Esophagus muscularis mucosa (tissue), 4 donors: Measurements from ENCODE around the gene TOX4. TPM values are rescaled to one million over a fixed set of nuclear protein-coding genes. Genes with fewer than 3 reads are reported as not detected.

Source experiments
- DNase-seq: peaks from one replicate; pipeline ENCODE4 v3.0.0-alpha.2; 2017; ENCODE audit errors: extremely low spot score
- H3K27ac ChIP-seq, 4 donors: fragments of 200-600 bp; sonication (generic); replicated peaks in 1 of 4; 1 replicate in 3 of 4; 2 replicates in 1 of 4; pipeline ENCODE4 v1.5.1; 2016 to 2019; ENCODE audit warnings: mild to moderate bottlenecking in 1 of 4
- H3K27me3 ChIP-seq, 4 donors: fragments of 200-600 bp; sonication (generic); one replicate each; pipeline versions ENCODE4 v1.5.1 to v1.6.0; 2016 to 2019
- H3K36me3 ChIP-seq, 4 donors: fragments of 200-600 bp; sonication (generic); one replicate each; pipeline ENCODE4 v1.5.1; 2016 to 2019
- H3K4me1 ChIP-seq, 4 donors: fragments of 200-600 bp; sonication (generic); one replicate each; pipeline ENCODE4 v1.5.1; 2016 to 2019
- H3K4me3 ChIP-seq, 4 donors: fragments of 200-600 bp; sonication (generic); 1 replicate in 2 of 4; 2 replicates in 2 of 4; pipeline ENCODE4 v1.5.1; 2016 to 2019; ENCODE audit warnings: mild to moderate bottlenecking in 4 of 4, moderate library complexity in 1 of 4
- H3K9me3 ChIP-seq, 4 donors: fragments of 200-600 bp; sonication (generic); 1 replicate in 3 of 4; 2 replicates in 1 of 4; pipeline ENCODE4 v1.5.1; 2016 to 2019
- CTCF ChIP-seq, 3 experiments: fragments of 200-600 bp in 2 of 3; fragments of 450-650 bp in 1 of 3; sonication (generic) in 2 of 3; IDR thresholded peaks; one replicate each; pipeline ENCODE4 v1.5.1; 2017 to 2019; ENCODE audit warnings: antibody characterized with exemption in 3 of 3, mild to moderate bottlenecking in 2 of 3, moderate library complexity in 1 of 3
- EP300 ChIP-seq: sonication (generic); formaldehyde crosslinking; IDR thresholded peaks from one replicate; pipeline ENCODE4 v1.6.1; 2017; ENCODE audit warnings: antibody characterized with exemption
- POLR2A ChIP-seq: fragments of 450-650 bp; IDR thresholded peaks from one replicate; pipeline ENCODE4 v1.6.1; 2017; ENCODE audit warnings: antibody characterized with exemption, moderate library complexity, mild to moderate bottlenecking, low read depth
- POLR2AphosphoS5 ChIP-seq, 2 donors: sonication (generic); formaldehyde crosslinking; IDR thresholded peaks; one replicate each; pipeline ENCODE4 v1.6.1; 2017; ENCODE audit warnings: antibody characterized with exemption in 2 of 2
- WGBS: methylation state at CpG from one replicate; pipeline ENCODE4 v1.1.5; 2018; 5-methylcytosine and 5-hydroxymethylcytosine counted together
- intact Hi-C: fragments of 100-400 bp; cut with DNase I; formaldehyde crosslinking; loops from one replicate; pipeline ENCODE4 v1.15.1; 2023
- total RNA-seq, 4 donors: library from RNA; depleted of rRNA; stranded (reverse); fragments of >200 nt; gene quantifications; one replicate each; pipeline versions ENCODE4 v1.1.0 to v1.2.1, GENCODE V29; 2016

The TOX4 gene
- total RNA-seq, 4 donors from 2014 or later, result 42.6 to 81.2 (median 49.1) TPM

GRCh38 chr14:21476523-21476924 is 471 bp upstream of the TOX4 start:
- Histone ChIP-seq H3K27ac (peak overlapping the region; percentile 86 to 93 (median 90)), H3K36me3 (peaks cover 0 to 41% (median 14%) of the 10 kb centered on the region in 4 donors), H3K9me3 (no peaks in the 10 kb centered on the region), H3K4me3 (peak overlapping the region; percentile 68 to 88 (median 86)), H3K4me1 (peaks cover 19 to 38% (median 28%) of the 10 kb centered on the region in 4 donors), H3K27me3 (no peaks in the 10 kb centered on the region)
- intact Hi-C loops, result loop anchor here (5.0 kb wide), 1 partner anchor 36 kb away; the partner anchor contains the start of gene METTL3
- peak; percentile 97 for DNase-seq
- WGBS, result 0% methylated on average over 7 of the region's 27 CpGs
- TF ChIP-seq POLR2A (no peak), POLR2AphosphoS5 (IDR thresholded peaks at IDR 0.05) (peak in 1 of 2 donors; percentile 4), CTCF (IDR thresholded peaks at IDR 0.05) (no peak)

- Histone ChIP-seq H3K4me3 (no peak overlapping the region), H3K27ac (no peak overlapping the region), H3K36me3 (peaks cover 29 to 54% (median 49%) of the 10 kb centered on the region in 4 donors), H3K9me3 (no peaks in the 10 kb centered on the region), H3K4me1 (peaks cover 0 to 13% (median 5%) of the 10 kb centered on the region in 4 donors), H3K27me3 (no peaks in the 10 kb centered on the region)
- no peak for DNase-seq
- TF ChIP-seq EP300 (no peak), POLR2AphosphoS5 (IDR thresholded peaks at IDR 0.05) (no peak)
- WGBS, result 78% methylated on average over 1 of the region's 1 CpG
- intact Hi-C loops, result no loop called here
Observed at GRCh38 chr14:21486640-21487087, 9.7 kb downstream of the TOX4 start.

GRCh38 chr14:21494902-21495762 is 18.1 kb downstream of the TOX4 start:
- no peaks in the 10 kb centered on the region for H3K27me3 ChIP-seq
- peaks cover 72 to 100% (median 94%) of the 10 kb centered on the region in 4 donors for H3K36me3 ChIP-seq
- DNase-seq, result no peak
- no peak overlapping the region for H3K4me3 ChIP-seq
- no peak overlapping the region for H3K27ac ChIP-seq
- WGBS, result 50% methylated on average over 2 of the region's 2 CpGs
- H3K9me3 ChIP-seq, result no peaks in the 10 kb centered on the region
- TF ChIP-seq POLR2AphosphoS5 (IDR thresholded peaks at IDR 0.05), result no peak
- no peak for TF ChIP-seq POLR2A
- no peak for TF ChIP-seq CTCF (IDR thresholded peaks at IDR 0.05)
- TF ChIP-seq EP300, result no peak
- intact Hi-C loops, result no loop called here
- peaks cover 0 to 10% (median 0%) of the 10 kb centered on the region in 4 donors for H3K4me1 ChIP-seq

GRCh38 chr14:21496453-21496852 is 19.5 kb downstream of the TOX4 start:
- peaks cover 58 to 100% (median 94%) of the 10 kb centered on the region in 4 donors for H3K36me3 ChIP-seq
- no peaks in the 10 kb centered on the region for H3K27me3 ChIP-seq
- DNase-seq, result no peak
- H3K27ac ChIP-seq, result no peak overlapping the region
- no peaks in the 10 kb centered on the region for H3K9me3 ChIP-seq
- intact Hi-C loops, result no loop called here
- no peak overlapping the region for H3K4me3 ChIP-seq
- WGBS, result 80% methylated on average over 2 of the region's 2 CpGs
- TF ChIP-seq POLR2AphosphoS5 (IDR thresholded peaks at IDR 0.05), result no peak
- TF ChIP-seq CTCF (IDR thresholded peaks at IDR 0.05), result no peak
- TF ChIP-seq POLR2A, result no peak
- no peak for TF ChIP-seq EP300
- peaks cover 0 to 10% (median 0%) of the 10 kb centered on the region in 4 donors for H3K4me1 ChIP-seq
